PFSK-1 (cell line): ENCODE results near the gene MRPL33.

Experiments
- POLR2AphosphoS5 ChIP-seq: IDR thresholded peaks from 2 replicates; pipeline ENCODE4 v1.6.1; 2012; ENCODE audit warnings: low read depth, mild to moderate bottlenecking, control low read depth, low read length, moderate library complexity
- REST ChIP-seq, 2 experiments: IDR thresholded peaks; 2 replicates each; pipeline versions ENCODE4 v1.6.1 to v1.8.0; 2011 to 2012; ENCODE audit warnings: low read depth in 2 of 2, low read length in 2 of 2, control low read depth in 1 of 2, inconsistent platforms in 1 of 2, mild to moderate bottlenecking in 1 of 2, moderate library complexity in 1 of 2; ENCODE audit not compliant: insufficient read depth in 1 of 2

GRCh38 chr2:27742571-27742970 lies 28.9 kb upstream of the MRPL33 start:
- TF ChIP-seq POLR2AphosphoS5 = no peak
- no peak for TF ChIP-seq REST (IDR thresholded peaks at IDR 0.05; ENCODE audit: insufficient read depth in 1 of 2, low read depth in 2 of 2, low read length in 2 of 2)
